Right atrium auricular region (tissue), 2 donors: Measurements from ENCODE around the gene IGSF9. TPM values are rescaled to one million over a fixed set of nuclear protein-coding genes. Genes with fewer than 3 reads are reported as not detected.
A peak's percentile ranks its signal among the peaks of the same experiment; 100 is the strongest.

Source experiments
- DNase-seq: peaks from one replicate; pipeline ENCODE4 v3.0.0-alpha.2; 2019; ENCODE audit warnings: low spot score
- H3K27ac ChIP-seq, 2 donors: fragments of 200-600 bp; sonication (generic); 1 replicate in 1 of 2; 2 replicates in 1 of 2; pipeline ENCODE4 v1.5.1; 2016 to 2019
- H3K27me3 ChIP-seq, 2 donors: fragments of 200-600 bp; sonication (generic); one replicate each; pipeline versions ENCODE4 v1.5.1 to v1.6.0; 2017 to 2019
- H3K36me3 ChIP-seq: fragments of 200-600 bp; sonication (generic); one replicate; pipeline ENCODE4 v1.5.1; 2016
- H3K4me1 ChIP-seq, 2 donors: fragments of 200-600 bp; sonication (generic); one replicate each; pipeline versions ENCODE4 v1.5.1 to v1.6.0; 2017 to 2019
- H3K4me3 ChIP-seq, 2 donors: fragments of 200-600 bp; sonication (generic); 1 replicate in 1 of 2; 2 replicates in 1 of 2; pipeline ENCODE4 v1.5.1; 2017 to 2019; ENCODE audit warnings: mild to moderate bottlenecking in 1 of 2, moderate library complexity in 1 of 2
- H3K9me3 ChIP-seq, 2 donors: fragments of 200-600 bp; sonication (generic); one replicate each; pipeline ENCODE4 v1.5.1; 2019
- CTCF ChIP-seq, 2 donors: fragments of 200-600 bp; sonication (generic); IDR thresholded peaks; one replicate each; pipeline ENCODE4 v1.5.1; 2019; ENCODE audit warnings: antibody characterized with exemption in 2 of 2
- total RNA-seq, 2 donors: library from RNA; depleted of rRNA; stranded (reverse); fragments of >200 nt; gene quantifications; one replicate each; pipeline ENCODE4 v1.1.0, GENCODE V29; 2016

The IGSF9 gene
- total RNA-seq, 2 donors from 2014 or later: 2.0 to 5.4 TPM

- H3K4me1 ChIP-seq: peaks cover 0 to 43% of the 10 kb centered on the region in 2 donors
Measured at GRCh38 chr1:159941141-159941540, 4.3 kb downstream of the IGSF9 start.

GRCh38 chr1:159940006-159940620 lies 5.3 kb downstream of the IGSF9 start:
- Histone ChIP-seq H3K9me3 (no peaks in the 10 kb centered on the region), H3K27me3 (no peaks in the 10 kb centered on the region), H3K4me1 (peaks cover 0 to 36% of the 10 kb centered on the region in 2 donors)

More at GRCh38 chr1:159941141-159941540, 4.3 kb downstream of the IGSF9 start:
- Histone ChIP-seq H3K9me3 (no peaks in the 10 kb centered on the region), H3K27me3 (no peaks in the 10 kb centered on the region), H3K36me3 (no peaks in the 10 kb centered on the region), H3K27ac (no peak overlapping the region), H3K4me3 (no peak overlapping the region)
- DNase-seq: no peak
- no peak for TF ChIP-seq CTCF (IDR thresholded peaks at IDR 0.05)

GRCh38 chr1:159939678-159940002 lies 5.8 kb downstream of the IGSF9 start:
- Histone ChIP-seq H3K36me3 (no peaks in the 10 kb centered on the region), H3K27me3 (no peaks in the 10 kb centered on the region), H3K4me1 (peaks cover 0 to 31% of the 10 kb centered on the region in 2 donors), H3K27ac (peak overlapping the region in 1 of 2 donors; percentile 13), H3K9me3 (no peaks in the 10 kb centered on the region), H3K4me3 (no peak overlapping the region)
- DNase-seq: no peak
- no peak for TF ChIP-seq CTCF (IDR thresholded peaks at IDR 0.05)

More at GRCh38 chr1:159940006-159940620, 5.3 kb downstream of the IGSF9 start:
- H3K4me3 ChIP-seq: no peak overlapping the region
- DNase-seq: no peak
- TF ChIP-seq CTCF (IDR thresholded peaks at IDR 0.05): no peak
- no peaks in the 10 kb centered on the region for H3K36me3 ChIP-seq
- peak overlapping the region in 1 of 2 donors; percentile 13 for H3K27ac ChIP-seq

GRCh38 chr1:159938905-159939677 lies 6.3 kb downstream of the IGSF9 start:
- Histone ChIP-seq H3K36me3 (no peaks in the 10 kb centered on the region), H3K4me3 (no peak overlapping the region), H3K27me3 (no peaks in the 10 kb centered on the region), H3K4me1 (peaks cover 0 to 28% of the 10 kb centered on the region in 2 donors), H3K9me3 (no peaks in the 10 kb centered on the region), H3K27ac (no peak overlapping the region)
- no peak for TF ChIP-seq CTCF (IDR thresholded peaks at IDR 0.05)
- DNase-seq: no peak

GRCh38 chr1:159938211-159938852 lies 7.1 kb downstream of the IGSF9 start:
- TF ChIP-seq CTCF (IDR thresholded peaks at IDR 0.05): no peak
- H3K27me3 ChIP-seq: no peaks in the 10 kb centered on the region

More at GRCh38 chr1:159938211-159938852, 7.1 kb downstream of the IGSF9 start:
- H3K4me1 ChIP-seq: peaks cover 0 to 28% of the 10 kb centered on the region in 2 donors
- no peak overlapping the region for H3K4me3 ChIP-seq
- H3K36me3 ChIP-seq: no peaks in the 10 kb centered on the region
- no peak for DNase-seq
- H3K9me3 ChIP-seq: no peaks in the 10 kb centered on the region
- H3K27ac ChIP-seq: peak overlapping the region in 1 of 2 donors; percentile 34
